Panc1 (cell line): ENCODE results near the gene DENND1B.

Experiments
- POLR2AphosphoS5 ChIP-seq: IDR thresholded peaks from 2 replicates; pipeline ENCODE4 v1.6.1; 2012; ENCODE audit warnings: mild to moderate bottlenecking, low read depth, low read length, moderate library complexity
- TCF7L2 ChIP-seq: IDR thresholded peaks from 2 replicates; pipeline ENCODE4 v1.6.1; 2011; ENCODE audit warnings: mild to moderate bottlenecking, low read depth, low read length, inconsistent platforms
- TF ChIP-seq, protein P1 (sequence below): fragments of 450-650 bp; IDR thresholded peaks from 2 replicates; pipeline ENCODE4 v1.5.1; 2017; ENCODE audit warnings: mild to moderate bottlenecking
- TF ChIP-seq, protein P2 (sequence below), 2 experiments: IDR thresholded peaks; 2 replicates each; pipeline ENCODE4 v1.6.1; 2011 to 2012; ENCODE audit warnings: low read depth in 2 of 2, control low read depth in 1 of 2, low read length in 1 of 2, mild to moderate bottlenecking in 1 of 2, moderate library complexity in 1 of 2; ENCODE audit not compliant: insufficient read depth in 1 of 2

DNA sequence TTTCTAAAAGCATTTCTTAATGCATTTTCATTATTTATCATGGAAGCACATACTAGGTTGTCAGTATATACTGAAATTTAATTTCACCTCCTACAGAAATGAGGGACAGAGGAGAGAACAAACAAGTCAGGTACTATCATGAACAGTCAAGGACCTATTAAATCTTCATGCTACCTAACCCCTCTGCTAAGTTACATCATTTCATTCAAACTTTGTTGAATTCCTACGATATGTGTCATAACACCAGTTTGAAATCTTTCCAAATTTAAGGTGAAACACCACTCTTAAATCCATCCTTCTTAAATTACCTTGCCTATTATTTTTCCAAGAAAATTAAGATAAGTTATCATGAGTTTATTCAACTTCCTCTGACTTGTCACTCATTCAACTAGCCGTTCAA lies 78.9 kb downstream of the DENND1B start:
- TF ChIP-seq, protein P1, sequence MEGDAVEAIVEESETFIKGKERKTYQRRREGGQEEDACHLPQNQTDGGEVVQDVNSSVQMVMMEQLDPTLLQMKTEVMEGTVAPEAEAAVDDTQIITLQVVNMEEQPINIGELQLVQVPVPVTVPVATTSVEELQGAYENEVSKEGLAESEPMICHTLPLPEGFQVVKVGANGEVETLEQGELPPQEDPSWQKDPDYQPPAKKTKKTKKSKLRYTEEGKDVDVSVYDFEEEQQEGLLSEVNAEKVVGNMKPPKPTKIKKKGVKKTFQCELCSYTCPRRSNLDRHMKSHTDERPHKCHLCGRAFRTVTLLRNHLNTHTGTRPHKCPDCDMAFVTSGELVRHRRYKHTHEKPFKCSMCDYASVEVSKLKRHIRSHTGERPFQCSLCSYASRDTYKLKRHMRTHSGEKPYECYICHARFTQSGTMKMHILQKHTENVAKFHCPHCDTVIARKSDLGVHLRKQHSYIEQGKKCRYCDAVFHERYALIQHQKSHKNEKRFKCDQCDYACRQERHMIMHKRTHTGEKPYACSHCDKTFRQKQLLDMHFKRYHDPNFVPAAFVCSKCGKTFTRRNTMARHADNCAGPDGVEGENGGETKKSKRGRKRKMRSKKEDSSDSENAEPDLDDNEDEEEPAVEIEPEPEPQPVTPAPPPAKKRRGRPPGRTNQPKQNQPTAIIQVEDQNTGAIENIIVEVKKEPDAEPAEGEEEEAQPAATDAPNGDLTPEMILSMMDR: no peak
- TF ChIP-seq, protein P2, sequence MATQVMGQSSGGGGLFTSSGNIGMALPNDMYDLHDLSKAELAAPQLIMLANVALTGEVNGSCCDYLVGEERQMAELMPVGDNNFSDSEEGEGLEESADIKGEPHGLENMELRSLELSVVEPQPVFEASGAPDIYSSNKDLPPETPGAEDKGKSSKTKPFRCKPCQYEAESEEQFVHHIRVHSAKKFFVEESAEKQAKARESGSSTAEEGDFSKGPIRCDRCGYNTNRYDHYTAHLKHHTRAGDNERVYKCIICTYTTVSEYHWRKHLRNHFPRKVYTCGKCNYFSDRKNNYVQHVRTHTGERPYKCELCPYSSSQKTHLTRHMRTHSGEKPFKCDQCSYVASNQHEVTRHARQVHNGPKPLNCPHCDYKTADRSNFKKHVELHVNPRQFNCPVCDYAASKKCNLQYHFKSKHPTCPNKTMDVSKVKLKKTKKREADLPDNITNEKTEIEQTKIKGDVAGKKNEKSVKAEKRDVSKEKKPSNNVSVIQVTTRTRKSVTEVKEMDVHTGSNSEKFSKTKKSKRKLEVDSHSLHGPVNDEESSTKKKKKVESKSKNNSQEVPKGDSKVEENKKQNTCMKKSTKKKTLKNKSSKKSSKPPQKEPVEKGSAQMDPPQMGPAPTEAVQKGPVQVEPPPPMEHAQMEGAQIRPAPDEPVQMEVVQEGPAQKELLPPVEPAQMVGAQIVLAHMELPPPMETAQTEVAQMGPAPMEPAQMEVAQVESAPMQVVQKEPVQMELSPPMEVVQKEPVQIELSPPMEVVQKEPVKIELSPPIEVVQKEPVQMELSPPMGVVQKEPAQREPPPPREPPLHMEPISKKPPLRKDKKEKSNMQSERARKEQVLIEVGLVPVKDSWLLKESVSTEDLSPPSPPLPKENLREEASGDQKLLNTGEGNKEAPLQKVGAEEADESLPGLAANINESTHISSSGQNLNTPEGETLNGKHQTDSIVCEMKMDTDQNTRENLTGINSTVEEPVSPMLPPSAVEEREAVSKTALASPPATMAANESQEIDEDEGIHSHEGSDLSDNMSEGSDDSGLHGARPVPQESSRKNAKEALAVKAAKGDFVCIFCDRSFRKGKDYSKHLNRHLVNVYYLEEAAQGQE (IDR thresholded peaks at IDR 0.05; ENCODE audit: insufficient read depth in 1 of 2, low read depth in 2 of 2, low read length in 1 of 2): no peak
- TF ChIP-seq POLR2AphosphoS5 (no peak), TCF7L2 (no peak)
